ENCODE measurements around the gene CTSL.

- TF ChIP-seq SP1 (IDR thresholded peaks at IDR 0.05) (no peak), TARDBP (IDR thresholded peaks at IDR 0.05) (no peak), FOXM1 (IDR thresholded peaks at IDR 0.05; ENCODE audit: borderline replicate concordance) (no peak), FOXK2 (IDR thresholded peaks at IDR 0.05) (no peak), CTBP1 (IDR thresholded peaks at IDR 0.05; ENCODE audit: borderline replicate concordance) (no peak), L3MBTL2 (conservative IDR thresholded peaks at IDR 0.05) (no peak), BHLHE40 (IDR thresholded peaks at IDR 0.05; ENCODE audit: borderline replicate concordance) (no peak), SUZ12 (IDR thresholded peaks at IDR 0.05) (no peak), FOXA1 (IDR thresholded peaks at IDR 0.05) (no peak), ZNF384 (IDR thresholded peaks at IDR 0.05) (no peak), LEF1 (IDR thresholded peaks at IDR 0.05; ENCODE audit: borderline replicate concordance) (no peak), HDGF (IDR thresholded peaks at IDR 0.05; ENCODE audit: borderline replicate concordance) (no peak), PKNOX1 (IDR thresholded peaks at IDR 0.05) (no peak)
Observed at GRCh38 chr9:87686520-87687090, 39.3 kb upstream of the CTSL start.
